GM23248 (cell line): ENCODE data around the gene GALNT13.

ENCODE experiments used
- EZH2 ChIP-seq: fragments of 200-600 bp; sonication (generic); IDR thresholded peaks from 2 replicates; pipeline ENCODE4 v1.6.1; 2018; ENCODE audit warnings: antibody characterized with exemption, mild to moderate bottlenecking; ENCODE audit not compliant: insufficient read depth, poor library complexity, severe bottlenecking
- EZH2phosphoT487 ChIP-seq: fragments of 200-600 bp; sonication (generic); IDR thresholded peaks from 2 replicates; pipeline ENCODE4 v1.6.1; 2018; ENCODE audit warnings: antibody characterized with exemption, moderate library complexity, mild to moderate bottlenecking, low read depth; ENCODE audit not compliant: insufficient read depth

DNA sequence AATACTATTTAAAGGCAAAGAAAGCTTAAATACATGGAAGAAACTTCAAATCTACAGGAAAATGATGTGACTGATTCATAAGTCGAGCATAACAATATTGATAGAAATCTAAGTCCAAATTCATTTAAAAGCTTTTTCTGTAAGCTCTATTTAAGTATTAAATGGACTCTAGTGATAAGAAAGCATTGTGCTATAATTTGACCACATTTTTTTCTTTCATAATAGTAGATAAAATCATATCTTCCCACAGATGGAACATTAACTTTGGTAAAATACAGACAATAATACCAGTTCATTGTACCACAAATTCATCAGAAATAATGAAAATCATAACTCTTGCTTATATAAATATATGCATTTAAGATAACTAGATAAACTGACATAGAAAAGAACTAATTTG, 366.5 kb downstream of the GALNT13 start:
- no peak for TF ChIP-seq EZH2phosphoT487
- TF ChIP-seq EZH2: no peak
